Measurements from ENCODE around the gene LRRN2. TPM values are rescaled to one million over a fixed set of nuclear protein-coding genes. Genes with fewer than 3 reads are reported as not detected.

LRRN2 gene
- total and polyA plus RNA-seq, 9 of the 15 experiments (the other 6 are each of a cell fraction or from before 2014, with no cell fraction given) = 0.05 TPM; not detected in 8

- H3K4me3 ChIP-seq = no peak overlapping the region
- ChIA-PET POLR2A (interaction anchor here (0.6 to 2.1 kb wide), 8 partner anchors 9 to 47 kb away, joined by 3 to 12 read pairs (median 4); no protein-coding TSS in a partner anchor), CTCF (ENCODE audit: low intra/inter-chr PET ratio) (no interaction called here)
- H3K9ac ChIP-seq (ENCODE audit: insufficient read depth in 1 of 2, low read depth in 2 of 2, low read length in 2 of 2) = no peak overlapping the region
- DNase-seq (ENCODE audit: extremely low read depth in 1 of 4, low spot score in 3 of 4) (no peak), FAIRE-seq (no peak), ATAC-seq (peak; percentile 34; the same call in 1 of the 3 replicates)
- BruUV-seq (replicated peaks) = no TSS peak
- intact Hi-C loops (cut with micrococcal nuclease) = no loop called here
- no peaks in the 10 kb centered on the region for H3K36me3 ChIP-seq (ENCODE audit: control insufficient read depth, insufficient read depth, low read length)
- no peak overlapping the region for H2AFZ ChIP-seq (ENCODE audit: low read depth, low read length)
- peaks cover 0 to 3% of the 10 kb centered on the region in 2 experiments; a peak in 2 of 5 replicates for H3K4me1 ChIP-seq (replicated peaks in 1 of 2; ENCODE audit: control insufficient read depth in 2 of 2, insufficient read depth in 2 of 2, low read length in 2 of 2)
- in situ Hi-C loops (cut with MboI) = no loop called here
- no peak overlapping the region for H3K27ac ChIP-seq (ENCODE audit: extremely low read depth, low read depth, low read length)
- no peaks in the 10 kb centered on the region for H3K79me2 ChIP-seq (ENCODE audit: control insufficient read depth, insufficient read depth, low read length)
- no peaks in the 10 kb centered on the region for H4K20me1 ChIP-seq (replicated peaks; ENCODE audit: control insufficient read depth, insufficient read depth, low read length)
- no peaks in the 10 kb centered on the region for H3K9me3 ChIP-seq (replicated peaks; ENCODE audit: control insufficient read depth, insufficient read depth, low read depth, low read length)
- no peak for TF ChIP-seq KLF10 (CRISPR knock-in tag; IDR thresholded peaks at IDR 0.05)
- TF ChIP-seq, protein P1, sequence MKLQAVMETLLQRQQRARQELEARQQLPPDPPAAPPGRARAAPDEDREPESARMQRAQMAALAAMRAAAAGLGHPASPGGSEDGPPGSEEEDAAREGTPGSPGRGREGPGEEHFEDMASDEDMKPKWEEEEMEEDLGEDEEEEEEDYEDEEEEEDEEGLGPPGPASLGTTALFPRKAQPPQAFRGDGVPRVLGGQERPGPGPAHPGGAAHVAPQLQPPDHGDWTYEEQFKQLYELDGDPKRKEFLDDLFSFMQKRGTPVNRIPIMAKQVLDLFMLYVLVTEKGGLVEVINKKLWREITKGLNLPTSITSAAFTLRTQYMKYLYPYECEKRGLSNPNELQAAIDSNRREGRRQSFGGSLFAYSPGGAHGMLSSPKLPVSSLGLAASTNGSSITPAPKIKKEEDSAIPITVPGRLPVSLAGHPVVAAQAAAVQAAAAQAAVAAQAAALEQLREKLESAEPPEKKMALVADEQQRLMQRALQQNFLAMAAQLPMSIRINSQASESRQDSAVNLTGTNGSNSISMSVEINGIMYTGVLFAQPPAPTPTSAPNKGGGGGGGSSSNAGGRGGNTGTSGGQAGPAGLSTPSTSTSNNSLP (IDR thresholded peaks at IDR 0.05; ENCODE audit: borderline replicate concordance, low read depth, low read length) = no peak
- no peak for TF ChIP-seq MYBL2 (IDR thresholded peaks at IDR 0.05; ENCODE audit: low read depth)
- TF ChIP-seq MYBL2 (CRISPR knock-in tag; IDR thresholded peaks at IDR 0.05; ENCODE audit: borderline replicate concordance) = no peak
- peak; percentile 48; the same call in 1 of the 2 replicates for TF ChIP-seq ZNF263 (CRISPR knock-in tag; IDR thresholded peaks at IDR 0.05; ENCODE audit: borderline replicate concordance)
- no peak for TF ChIP-seq HDAC3 (IDR thresholded peaks at IDR 0.05; ENCODE audit: borderline replicate concordance, partially characterized antibody)
- TF ChIP-seq ZFX (CRISPR knock-in tag; IDR thresholded peaks at IDR 0.05) = no peak
- no peak for TF ChIP-seq BCLAF1 (IDR thresholded peaks at IDR 0.05; ENCODE audit: borderline replicate concordance in 1 of 2, control insufficient read depth in 1 of 2, low read depth in 2 of 2, low read length in 1 of 2)
- TF ChIP-seq RAD21 (CRISPR knock-in tag; conservative IDR thresholded peaks at IDR 0.05 in 1 of 2, IDR thresholded peaks at IDR 0.05 in 1 of 2) = peak in 1 of 2 experiments; percentile 23; a peak in 1 of 4 replicates
- TF ChIP-seq STAG1 (CRISPR knock-in tag; IDR thresholded peaks at IDR 0.05; ENCODE audit: borderline replicate concordance) = no peak
- no peak for TF ChIP-seq SMAD1 (IDR thresholded peaks at IDR 0.05; ENCODE audit: low read depth, low read length, partially characterized antibody)
- 39% methylated on average over 15 of the region's 15 CpGs for WGBS (ENCODE audit: insufficient coverage, low coverage, missing lambda C conversion rate)
- H3K9me1 ChIP-seq (ENCODE audit: control insufficient read depth, insufficient read depth, low read length) = no peaks in the 10 kb centered on the region
- peaks cover 11 to 42% of the 10 kb centered on the region in 2 experiments; a peak in 4 of 5 replicates for H3K27me3 ChIP-seq (ENCODE audit: control insufficient read depth in 2 of 2, insufficient read depth in 2 of 2, low read length in 2 of 2)
- H3K4me2 ChIP-seq (ENCODE audit: insufficient read depth, low read length) = no peak overlapping the region
Measured at GRCh38 chr1:204663644-204664383, 21.7 kb downstream of the LRRN2 start.

All from K562 (cell line).